ENCODE measurements around the gene TCN2. TPM values are rescaled to one million over a fixed set of nuclear protein-coding genes. Genes with fewer than 3 reads are reported as not detected.
A peak's percentile ranks its signal among the peaks of the same experiment; 100 is the strongest.
"Not testable (repeated sequence)": the region's sequence is repeated elsewhere in the genome, so short reads cannot be mapped to it uniquely, and the experiment has no call there.

Gene TCN2
- polyA plus RNA-seq, 4 donors: 8.7 to 52.5 (median 16.2) TPM

DNA sequence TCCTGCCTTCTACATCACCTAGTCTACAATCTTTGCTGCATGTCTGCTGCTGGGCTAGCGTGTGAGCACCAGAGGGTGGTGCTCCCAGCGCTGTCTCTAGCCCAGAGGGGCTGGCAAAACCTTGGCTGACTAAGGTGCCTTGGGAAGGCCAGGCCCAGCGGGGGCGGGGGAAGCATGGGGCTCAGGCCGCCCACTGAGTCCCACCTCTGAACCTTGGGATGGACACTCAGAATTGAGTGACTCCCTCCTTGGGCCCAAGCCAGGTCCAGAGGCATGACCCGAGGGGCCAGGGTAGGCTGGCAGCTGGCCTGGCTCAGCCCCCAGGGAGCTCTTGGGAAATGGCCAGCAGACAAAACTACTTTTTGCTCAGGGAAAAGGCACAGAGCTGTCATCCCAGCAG lies 24.9 kb upstream of the TCN2 start:
- Histone ChIP-seq H3K4me3 (ENCODE audit: low read depth in 1 of 3, low read length in 3 of 3) (no peak overlapping the region), H3K36me3 (ENCODE audit: control insufficient read depth in 3 of 3, insufficient read depth in 2 of 3, low read depth in 1 of 3, low read length in 3 of 3) (peaks cover 36 to 98% (median 45%) of the 10 kb centered on the region in 3 donors), H3K27ac (ENCODE audit: low read depth in 1 of 3, low read length in 2 of 3) (no peak overlapping the region), H3K9me3 (ENCODE audit: control insufficient read depth in 2 of 2, insufficient read depth in 1 of 2, low read depth in 1 of 2, low read length in 1 of 2) (no peaks in the 10 kb centered on the region), H3K27me3 (ENCODE audit: control insufficient read depth in 3 of 3, insufficient read depth in 3 of 3, low read length in 3 of 3) (no peaks in the 10 kb centered on the region), H3K4me1 (ENCODE audit: control insufficient read depth in 3 of 3, insufficient read depth in 2 of 3, low read depth in 1 of 3, low read length in 2 of 3) (no peaks in the 10 kb centered on the region)
- no peak for DNase-seq
- FAIRE-seq: no peak
- WGBS, 3 donors: 86 to 96% (median 91%) methylated on average over 6 of the region's 6 CpGs

DNA sequence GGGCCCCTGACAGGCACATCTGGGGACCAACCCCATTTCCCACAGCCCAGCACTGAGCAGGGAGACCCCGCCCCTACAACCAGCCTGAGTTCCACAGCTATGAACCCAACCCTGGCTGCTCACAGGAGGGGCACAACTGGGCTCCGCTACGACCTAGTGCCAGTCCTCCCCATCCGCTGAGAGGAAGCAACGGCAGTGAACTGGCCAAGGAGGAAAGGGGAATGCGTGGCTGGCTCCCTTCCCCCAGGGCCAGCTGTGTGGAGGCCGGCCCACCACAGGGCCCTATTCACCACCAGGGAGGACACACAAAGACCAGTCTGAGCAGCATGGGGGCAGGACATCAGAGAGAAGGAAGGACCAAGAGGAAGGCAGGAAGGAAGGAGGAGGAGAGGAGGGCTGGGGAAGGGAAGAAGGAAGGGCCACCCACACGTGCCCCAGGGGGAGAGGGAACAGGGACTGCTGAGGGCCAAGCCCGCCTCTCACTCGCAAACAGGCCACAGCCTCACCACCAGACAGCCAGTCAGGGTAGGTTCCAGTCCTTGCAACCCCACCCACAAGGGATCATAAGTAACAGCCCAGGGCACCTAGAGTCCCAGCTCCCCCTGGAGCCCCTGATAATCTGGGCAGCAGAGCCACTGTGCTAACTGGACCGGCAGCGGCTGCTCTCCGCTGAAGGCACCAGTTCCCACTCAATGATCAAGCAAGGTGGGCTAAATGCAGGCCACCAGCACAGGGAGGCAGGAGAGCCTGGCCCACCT lies 24.0 kb upstream of the TCN2 start:
- H3K9me3 ChIP-seq (ENCODE audit: control insufficient read depth in 2 of 2, insufficient read depth in 1 of 2, low read depth in 1 of 2, low read length in 1 of 2): no peaks in the 10 kb centered on the region
- WGBS, 3 donors: 75 to 91% (median 86%) methylated on average over 13 of the region's 13 CpGs
- H3K36me3 ChIP-seq (ENCODE audit: control insufficient read depth in 3 of 3, insufficient read depth in 2 of 3, low read depth in 1 of 3, low read length in 3 of 3): peaks cover 42 to 99% (median 42%) of the 10 kb centered on the region in 3 donors
- H3K27ac ChIP-seq (ENCODE audit: low read depth in 1 of 3, low read length in 2 of 3): no peak overlapping the region
- no peak overlapping the region for H3K4me3 ChIP-seq (ENCODE audit: low read depth in 1 of 3, low read length in 3 of 3)
- no peaks in the 10 kb centered on the region for H3K4me1 ChIP-seq (ENCODE audit: control insufficient read depth in 3 of 3, insufficient read depth in 2 of 3, low read depth in 1 of 3, low read length in 2 of 3)
- no peak for DNase-seq
- no peak for FAIRE-seq
- H3K27me3 ChIP-seq (ENCODE audit: control insufficient read depth in 3 of 3, insufficient read depth in 3 of 3, low read length in 3 of 3): no peaks in the 10 kb centered on the region

- Histone ChIP-seq H3K27ac (ENCODE audit: low read depth in 1 of 3, low read length in 2 of 3) (no peak overlapping the region), H3K9me3 (ENCODE audit: control insufficient read depth in 2 of 2, insufficient read depth in 1 of 2, low read depth in 1 of 2, low read length in 1 of 2) (no peaks in the 10 kb centered on the region), H3K4me3 (ENCODE audit: low read depth in 1 of 3, low read length in 3 of 3) (no peak overlapping the region), H3K36me3 (ENCODE audit: control insufficient read depth in 3 of 3, insufficient read depth in 2 of 3, low read depth in 1 of 3, low read length in 3 of 3) (peaks cover 34 to 99% (median 41%) of the 10 kb centered on the region in 3 donors), H3K27me3 (ENCODE audit: control insufficient read depth in 3 of 3, insufficient read depth in 3 of 3, low read length in 3 of 3) (no peaks in the 10 kb centered on the region), H3K4me1 (ENCODE audit: control insufficient read depth in 3 of 3, insufficient read depth in 2 of 3, low read depth in 1 of 3, low read length in 2 of 3) (no peaks in the 10 kb centered on the region)
- DNase-seq: no peak
- 94 to 99% (median 97%) methylated on average over 15 of the region's 15 CpGs for WGBS, 3 donors
- no peak for FAIRE-seq
Measured at GRCh38 chr22:30584441-30584840, 22.5 kb upstream of the TCN2 start.

- H3K9me3 ChIP-seq (ENCODE audit: control insufficient read depth in 2 of 2, insufficient read depth in 1 of 2, low read depth in 1 of 2, low read length in 1 of 2): no peaks in the 10 kb centered on the region
- H3K27ac ChIP-seq (ENCODE audit: low read depth in 1 of 3, low read length in 2 of 3): no peak overlapping the region
- FAIRE-seq (no peak), DNase-seq (no peak)
- peaks cover 0 to 9% (median 6%) of the 10 kb centered on the region in 3 donors for H3K4me1 ChIP-seq (ENCODE audit: control insufficient read depth in 3 of 3, insufficient read depth in 2 of 3, low read depth in 1 of 3, low read length in 2 of 3)
- peaks cover 16 to 79% (median 31%) of the 10 kb centered on the region in 3 donors for H3K36me3 ChIP-seq (ENCODE audit: control insufficient read depth in 3 of 3, insufficient read depth in 2 of 3, low read depth in 1 of 3, low read length in 3 of 3)
- H3K4me3 ChIP-seq (ENCODE audit: low read depth in 1 of 3, low read length in 3 of 3): no peak overlapping the region
- 90 to 95% (median 94%) methylated on average over 8 of the region's 8 CpGs for WGBS, 3 donors
- no peaks in the 10 kb centered on the region for H3K27me3 ChIP-seq (ENCODE audit: control insufficient read depth in 3 of 3, insufficient read depth in 3 of 3, low read length in 3 of 3)
Measured at GRCh38 chr22:30586414-30586813, 20.6 kb upstream of the TCN2 start.

GRCh38 chr22:30591191-30591587 lies 15.8 kb upstream of the TCN2 start:
- no peaks in the 10 kb centered on the region for H3K27me3 ChIP-seq (ENCODE audit: control insufficient read depth in 3 of 3, insufficient read depth in 3 of 3, low read length in 3 of 3)
- FAIRE-seq (no peak), DNase-seq (peak in 1 of 2 donors; percentile 9)
- H3K27ac ChIP-seq (ENCODE audit: low read depth in 1 of 3, low read length in 2 of 3): peak overlapping the region in 2 of 3 donors; percentile 65 to 73
- no peaks in the 10 kb centered on the region for H3K9me3 ChIP-seq (ENCODE audit: control insufficient read depth in 2 of 2, insufficient read depth in 1 of 2, low read depth in 1 of 2, low read length in 1 of 2)
- peaks cover 4 to 32% (median 15%) of the 10 kb centered on the region in 3 donors for H3K36me3 ChIP-seq (ENCODE audit: control insufficient read depth in 3 of 3, insufficient read depth in 2 of 3, low read depth in 1 of 3, low read length in 3 of 3)
- WGBS, 3 donors: 2 to 5% (median 4%) methylated on average over 14 of the region's 14 CpGs
- peaks cover 0 to 13% (median 6%) of the 10 kb centered on the region in 3 donors for H3K4me1 ChIP-seq (ENCODE audit: control insufficient read depth in 3 of 3, insufficient read depth in 2 of 3, low read depth in 1 of 3, low read length in 2 of 3)
- H3K4me3 ChIP-seq (ENCODE audit: low read depth in 1 of 3, low read length in 3 of 3): peak overlapping the region; percentile 69 to 74 (median 70)

DNA sequence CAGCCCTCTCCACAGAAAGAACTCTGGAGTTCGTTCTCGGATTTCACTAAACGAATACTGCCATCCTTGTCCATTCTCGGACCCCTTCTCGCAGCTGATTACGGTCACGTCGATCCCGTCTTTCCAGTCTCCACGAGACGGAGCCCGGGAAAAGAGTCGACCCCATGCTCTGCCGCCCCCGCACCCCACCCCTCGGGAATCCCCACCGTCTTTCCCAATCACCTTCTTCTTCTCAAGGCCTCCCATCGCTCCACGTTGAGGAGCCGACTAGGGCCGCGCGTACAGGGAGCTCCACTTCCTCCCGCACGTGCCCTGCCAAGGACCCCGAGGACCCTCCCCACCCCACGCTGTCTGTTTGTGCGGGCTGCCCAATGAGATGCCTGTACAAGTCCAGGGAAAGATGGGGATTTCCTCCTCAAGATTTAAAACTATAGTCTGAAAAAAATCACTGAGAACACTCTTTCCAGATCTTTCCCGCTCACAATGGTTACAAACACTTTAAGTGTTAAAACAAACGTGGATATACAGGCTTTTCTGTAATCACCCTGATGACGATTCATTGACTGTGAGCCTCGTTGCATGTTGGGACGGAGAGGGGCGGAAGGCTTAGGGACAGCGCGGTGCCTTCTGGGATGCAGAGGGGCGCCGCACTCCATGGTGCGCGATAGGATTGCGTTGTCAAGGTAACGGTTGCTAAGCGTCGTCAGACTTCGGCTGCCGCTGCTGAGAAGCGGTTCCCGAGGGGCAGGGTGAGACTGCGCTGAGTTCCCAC lies 15.2 kb upstream of the TCN2 start, which contains the start of gene PES1:
Gene PES1 (minus strand): TSS at position 323 of the 772 bp plus-strand sequence. CDS start 77 bp downstream, at position 246.
- Histone ChIP-seq H3K36me3 (ENCODE audit: control insufficient read depth in 3 of 3, insufficient read depth in 2 of 3, low read depth in 1 of 3, low read length in 3 of 3) (peaks cover 4 to 26% (median 11%) of the 10 kb centered on the region in 3 donors), H3K9me3 (ENCODE audit: control insufficient read depth in 2 of 2, insufficient read depth in 1 of 2, low read depth in 1 of 2, low read length in 1 of 2) (no peaks in the 10 kb centered on the region), H3K4me1 (ENCODE audit: control insufficient read depth in 3 of 3, insufficient read depth in 2 of 3, low read depth in 1 of 3, low read length in 2 of 3) (peaks cover 0 to 13% (median 6%) of the 10 kb centered on the region in 3 donors), H3K4me3 (ENCODE audit: low read depth in 1 of 3, low read length in 3 of 3) (peak within 1 kb of the TSS; percentile 69 to 74 (median 70)), H3K27ac (ENCODE audit: low read depth in 1 of 3, low read length in 2 of 3) (peak within 1 kb of the TSS in 2 of 3 donors; percentile 65 to 73), H3K27me3 (ENCODE audit: control insufficient read depth in 3 of 3, insufficient read depth in 3 of 3, low read length in 3 of 3) (no peaks in the 10 kb centered on the region)
- WGBS, 3 donors: 0% methylated on average over 49 of the region's 49 CpGs
- peak; percentile 98 to 99 for DNase-seq
- FAIRE-seq: peak; percentile 36

- Histone ChIP-seq H3K36me3 (ENCODE audit: control insufficient read depth in 3 of 3, insufficient read depth in 2 of 3, low read depth in 1 of 3, low read length in 3 of 3) (peaks cover 0 to 21% (median 6%) of the 10 kb centered on the region in 3 donors), H3K4me1 (ENCODE audit: control insufficient read depth in 3 of 3, insufficient read depth in 2 of 3, low read depth in 1 of 3, low read length in 2 of 3) (peaks cover 0 to 13% (median 6%) of the 10 kb centered on the region in 3 donors)
- not testable (repeated sequence) for H3K9me3 ChIP-seq (ENCODE audit: control insufficient read depth in 2 of 2, insufficient read depth in 1 of 2, low read depth in 1 of 2, low read length in 1 of 2); DNase-seq; H3K27me3 ChIP-seq (ENCODE audit: control insufficient read depth in 3 of 3, insufficient read depth in 3 of 3, low read length in 3 of 3); H3K4me3 ChIP-seq (ENCODE audit: low read depth in 1 of 3, low read length in 3 of 3); FAIRE-seq; H3K27ac ChIP-seq (ENCODE audit: low read depth in 1 of 3, low read length in 2 of 3)
- WGBS, 3 donors: 28 to 34% (median 30%) methylated on average over 18 of the region's 18 CpGs
Measured at GRCh38 chr22:30592360-30592713, 14.6 kb upstream of the TCN2 start.

DNA sequence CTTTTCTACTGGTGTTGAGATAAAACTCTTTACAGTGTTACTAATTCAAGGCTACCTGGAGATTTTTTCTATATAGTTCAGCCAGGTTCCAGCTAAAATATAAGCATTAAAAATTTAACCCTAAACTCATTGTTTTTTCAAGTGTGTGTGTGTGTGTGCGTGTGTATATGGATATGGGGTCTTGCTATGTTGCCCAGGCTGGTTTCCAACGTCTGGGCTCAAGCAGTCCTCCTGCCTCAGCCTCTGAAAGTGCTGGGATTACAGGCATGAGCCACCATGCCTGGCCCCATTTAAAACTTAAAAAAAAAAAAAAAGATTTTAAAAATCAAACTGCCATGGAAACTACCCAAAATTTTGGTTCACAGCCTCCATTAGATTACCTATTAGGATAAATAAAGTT lies 10.8 kb upstream of the TCN2 start:
- Histone ChIP-seq H3K36me3 (ENCODE audit: control insufficient read depth in 3 of 3, insufficient read depth in 2 of 3, low read depth in 1 of 3, low read length in 3 of 3) (no peaks in the 10 kb centered on the region), H3K4me3 (ENCODE audit: low read depth in 1 of 3, low read length in 3 of 3) (no peak overlapping the region), H3K4me1 (ENCODE audit: control insufficient read depth in 3 of 3, insufficient read depth in 2 of 3, low read depth in 1 of 3, low read length in 2 of 3) (peaks cover 0 to 4% (median 0%) of the 10 kb centered on the region in 3 donors), H3K27ac (ENCODE audit: low read depth in 1 of 3, low read length in 2 of 3) (no peak overlapping the region), H3K9me3 (ENCODE audit: control insufficient read depth in 2 of 2, insufficient read depth in 1 of 2, low read depth in 1 of 2, low read length in 1 of 2) (no peaks in the 10 kb centered on the region), H3K27me3 (ENCODE audit: control insufficient read depth in 3 of 3, insufficient read depth in 3 of 3, low read length in 3 of 3) (no peaks in the 10 kb centered on the region)
- FAIRE-seq (no peak), DNase-seq (no peak)
- WGBS, 3 donors: 49 to 57% (median 52%) methylated on average over 2 of the region's 2 CpGs
